ENCODE results near the gene ATXN1.

DNA sequence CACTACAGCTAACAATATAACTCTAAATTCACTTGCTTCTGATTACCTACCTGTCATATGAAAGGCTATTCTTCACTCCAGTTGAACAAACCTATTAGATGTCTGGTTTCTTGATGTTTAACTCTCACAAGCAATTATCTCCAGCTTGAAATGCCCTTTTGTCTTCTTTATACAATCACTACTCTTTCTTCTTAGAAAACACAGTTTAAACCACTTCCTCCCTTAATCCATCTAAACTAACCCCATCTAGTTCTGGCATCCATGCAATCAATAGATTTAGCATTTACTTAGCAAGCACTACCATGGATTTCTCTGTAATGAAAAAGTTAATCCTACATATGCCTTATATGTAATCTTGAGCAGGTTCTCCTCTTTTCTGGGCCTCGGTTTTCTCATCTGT, 127.3 kb downstream of the ATXN1 start:
- TF ChIP-seq, protein P1, sequence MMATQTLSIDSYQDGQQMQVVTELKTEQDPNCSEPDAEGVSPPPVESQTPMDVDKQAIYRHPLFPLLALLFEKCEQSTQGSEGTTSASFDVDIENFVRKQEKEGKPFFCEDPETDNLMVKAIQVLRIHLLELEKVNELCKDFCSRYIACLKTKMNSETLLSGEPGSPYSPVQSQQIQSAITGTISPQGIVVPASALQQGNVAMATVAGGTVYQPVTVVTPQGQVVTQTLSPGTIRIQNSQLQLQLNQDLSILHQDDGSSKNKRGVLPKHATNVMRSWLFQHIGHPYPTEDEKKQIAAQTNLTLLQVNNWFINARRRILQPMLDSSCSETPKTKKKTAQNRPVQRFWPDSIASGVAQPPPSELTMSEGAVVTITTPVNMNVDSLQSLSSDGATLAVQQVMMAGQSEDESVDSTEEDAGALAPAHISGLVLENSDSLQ (IDR thresholded peaks at IDR 0.05): no peak
- no peak for TF ChIP-seq HDGF (IDR thresholded peaks at IDR 0.05; ENCODE audit: borderline replicate concordance)
- no peak for TF ChIP-seq FOXM1 (IDR thresholded peaks at IDR 0.05; ENCODE audit: borderline replicate concordance)
- TF ChIP-seq CTBP1 (IDR thresholded peaks at IDR 0.05; ENCODE audit: borderline replicate concordance): no peak
- no peak for TF ChIP-seq SP1 (IDR thresholded peaks at IDR 0.05)
- no peak for TF ChIP-seq NFRKB (IDR thresholded peaks at IDR 0.05)
- no peak for TF ChIP-seq SUZ12 (IDR thresholded peaks at IDR 0.05)
- no peak for TF ChIP-seq L3MBTL2 (conservative IDR thresholded peaks at IDR 0.05)
- no peak for TF ChIP-seq FOXK2 (IDR thresholded peaks at IDR 0.05)
- no peak for TF ChIP-seq ELF4 (IDR thresholded peaks at IDR 0.05)
- no peak for TF ChIP-seq BHLHE40 (IDR thresholded peaks at IDR 0.05; ENCODE audit: borderline replicate concordance)
- no peak for TF ChIP-seq LEF1 (IDR thresholded peaks at IDR 0.05; ENCODE audit: borderline replicate concordance)
- TF ChIP-seq TARDBP (IDR thresholded peaks at IDR 0.05): no peak

All from HEK293T (cell line).